ENCODE data around the gene IRF9. TPM values are rescaled to one million over a fixed set of nuclear protein-coding genes. Genes with fewer than 3 reads are reported as not detected.

Gene IRF9
- total and polyA plus RNA-seq, 7 donors = 46.2 to 115 (median 55.6) TPM

DNA sequence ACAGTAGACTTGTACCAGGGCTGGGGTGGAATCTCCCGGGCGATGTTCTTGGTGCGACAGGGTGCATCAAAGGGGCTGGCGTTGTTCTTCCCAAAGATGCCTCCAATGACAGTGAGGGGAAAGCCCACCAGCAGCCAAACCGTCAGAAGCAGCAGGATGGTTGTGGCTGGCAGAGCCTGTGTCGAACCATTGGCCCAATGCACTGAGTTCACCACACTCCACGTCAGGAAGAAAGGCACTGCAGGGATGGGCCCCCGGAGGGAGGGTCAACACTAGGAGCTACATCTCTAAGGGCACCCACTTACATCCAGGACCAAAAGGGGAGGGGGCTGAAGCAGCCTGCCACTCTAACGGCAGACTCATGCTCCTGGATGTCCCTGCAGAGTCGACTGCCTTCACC lies 29.4 kb downstream of the IRF9 start:
- no peak for TF ChIP-seq EP300 (IDR thresholded peaks at IDR 0.05)
- no peak for TF ChIP-seq POLR2A (IDR thresholded peaks at IDR 0.05)
- TF ChIP-seq, protein P1, sequence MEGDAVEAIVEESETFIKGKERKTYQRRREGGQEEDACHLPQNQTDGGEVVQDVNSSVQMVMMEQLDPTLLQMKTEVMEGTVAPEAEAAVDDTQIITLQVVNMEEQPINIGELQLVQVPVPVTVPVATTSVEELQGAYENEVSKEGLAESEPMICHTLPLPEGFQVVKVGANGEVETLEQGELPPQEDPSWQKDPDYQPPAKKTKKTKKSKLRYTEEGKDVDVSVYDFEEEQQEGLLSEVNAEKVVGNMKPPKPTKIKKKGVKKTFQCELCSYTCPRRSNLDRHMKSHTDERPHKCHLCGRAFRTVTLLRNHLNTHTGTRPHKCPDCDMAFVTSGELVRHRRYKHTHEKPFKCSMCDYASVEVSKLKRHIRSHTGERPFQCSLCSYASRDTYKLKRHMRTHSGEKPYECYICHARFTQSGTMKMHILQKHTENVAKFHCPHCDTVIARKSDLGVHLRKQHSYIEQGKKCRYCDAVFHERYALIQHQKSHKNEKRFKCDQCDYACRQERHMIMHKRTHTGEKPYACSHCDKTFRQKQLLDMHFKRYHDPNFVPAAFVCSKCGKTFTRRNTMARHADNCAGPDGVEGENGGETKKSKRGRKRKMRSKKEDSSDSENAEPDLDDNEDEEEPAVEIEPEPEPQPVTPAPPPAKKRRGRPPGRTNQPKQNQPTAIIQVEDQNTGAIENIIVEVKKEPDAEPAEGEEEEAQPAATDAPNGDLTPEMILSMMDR (IDR thresholded peaks at IDR 0.05) = no peak
- no peak for TF ChIP-seq POLR2AphosphoS5 (IDR thresholded peaks at IDR 0.05)
- DNase-seq = no peak
- H3K4me1 ChIP-seq = peaks cover 0 to 34% (median 29%) of the 10 kb centered on the region in 4 donors
- H3K36me3 ChIP-seq = peaks cover 0 to 46% (median 28%) of the 10 kb centered on the region in 4 donors
- no peaks in the 10 kb centered on the region for H3K9me3 ChIP-seq
- H3K27me3 ChIP-seq = no peaks in the 10 kb centered on the region
- intact Hi-C loops (cut with DNase I) = no loop called here
- H3K4me3 ChIP-seq = no peak overlapping the region
- H3K27ac ChIP-seq = no peak overlapping the region
- WGBS, 2 donors = 93 to 96% methylated on average over 10 of the region's 10 CpGs

GRCh38 chr14:24192933-24193332 lies 31.9 kb downstream of the IRF9 start:
- Histone ChIP-seq H3K4me3 (no peak overlapping the region), H3K27me3 (no peaks in the 10 kb centered on the region), H3K27ac (no peak overlapping the region), H3K36me3 (peaks cover 0 to 32% (median 16%) of the 10 kb centered on the region in 4 donors), H3K4me1 (peaks cover 0 to 41% (median 35%) of the 10 kb centered on the region in 4 donors), H3K9me3 (no peaks in the 10 kb centered on the region)
- 95 to 97% methylated on average over 15 of the region's 15 CpGs for WGBS, 2 donors
- DNase-seq = no peak
- TF ChIP-seq EP300 (IDR thresholded peaks at IDR 0.05) = no peak
- no peak for TF ChIP-seq POLR2A (IDR thresholded peaks at IDR 0.05)
- TF ChIP-seq, protein P1 (IDR thresholded peaks at IDR 0.05) = no peak
- TF ChIP-seq POLR2AphosphoS5 (IDR thresholded peaks at IDR 0.05) = no peak
- intact Hi-C loops (cut with DNase I) = no loop called here

DNA sequence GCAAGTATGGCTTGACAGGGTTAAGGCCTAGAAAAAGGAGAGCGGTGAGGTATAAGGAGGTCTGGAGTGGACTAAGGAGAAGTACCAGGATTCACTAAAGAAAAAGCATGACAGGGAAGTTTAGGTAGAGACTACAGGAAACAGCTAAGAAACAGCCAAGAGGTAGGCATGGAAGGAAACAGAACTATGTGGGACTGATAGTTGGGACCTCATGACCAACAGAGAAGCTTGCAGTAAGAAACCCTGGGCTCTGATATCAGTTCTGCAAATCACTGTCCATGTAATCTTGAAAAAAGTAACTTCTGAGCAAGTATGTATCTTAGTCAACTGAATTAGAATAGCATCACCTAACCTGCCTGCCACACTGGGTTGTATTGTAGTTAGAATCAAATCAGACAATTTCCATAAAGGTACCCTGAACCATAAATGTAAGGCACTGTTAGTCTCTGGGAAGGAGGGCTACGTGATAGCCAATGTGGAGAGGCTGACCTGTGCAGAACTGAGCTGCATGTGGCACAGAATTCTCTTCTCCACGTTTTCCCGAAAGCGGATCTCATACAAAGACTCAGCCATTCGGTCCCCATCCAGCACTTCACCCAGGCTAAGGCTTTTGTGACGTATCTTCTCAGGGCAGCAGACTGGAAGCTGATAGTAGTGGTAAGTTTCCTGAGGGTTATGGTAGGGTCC lies 33.3 kb downstream of the IRF9 start:
- 86 to 91% methylated on average over 7 of the region's 7 CpGs for WGBS, 2 donors
- H3K9me3 ChIP-seq = no peaks in the 10 kb centered on the region
- H3K36me3 ChIP-seq = peaks cover 0 to 32% (median 16%) of the 10 kb centered on the region in 4 donors
- intact Hi-C loops (cut with DNase I) = loop anchor here (2.0 kb wide), 1 partner anchor 18 kb away; the partner anchor contains the start of gene CHMP4A
- H3K4me1 ChIP-seq = peaks cover 0 to 31% (median 26%) of the 10 kb centered on the region in 4 donors
- peak overlapping the region; percentile 86 to 98 (median 96) for H3K27ac ChIP-seq
- H3K4me3 ChIP-seq = peak overlapping the region; percentile 66 to 91 (median 84)
- TF ChIP-seq POLR2A (IDR thresholded peaks at IDR 0.05) (no peak), POLR2AphosphoS5 (IDR thresholded peaks at IDR 0.05) (no peak), EP300 (IDR thresholded peaks at IDR 0.05) (no peak)
- TF ChIP-seq, protein P1 (IDR thresholded peaks at IDR 0.05) = no peak
- DNase-seq = no peak
- H3K27me3 ChIP-seq = no peaks in the 10 kb centered on the region

GRCh38 chr14:24194873-24195185 lies 33.8 kb downstream of the IRF9 start:
- intact Hi-C loops (cut with DNase I) = loop anchor here (2.0 kb wide), 1 partner anchor 18 kb away; the partner anchor contains the start of gene CHMP4A
- Histone ChIP-seq H3K4me1 (peaks cover 0 to 31% (median 26%) of the 10 kb centered on the region in 4 donors), H3K27ac (peak overlapping the region; percentile 86 to 98 (median 96)), H3K4me3 (peak overlapping the region; percentile 66 to 91 (median 84)), H3K9me3 (no peaks in the 10 kb centered on the region), H3K36me3 (peaks cover 0 to 31% (median 16%) of the 10 kb centered on the region in 4 donors), H3K27me3 (no peaks in the 10 kb centered on the region)
- 42 to 56% methylated on average over 8 of the region's 8 CpGs for WGBS, 2 donors
- no peak for TF ChIP-seq EP300 (IDR thresholded peaks at IDR 0.05)
- TF ChIP-seq POLR2A (IDR thresholded peaks at IDR 0.05) = no peak
- TF ChIP-seq POLR2AphosphoS5 (IDR thresholded peaks at IDR 0.05) = no peak
- TF ChIP-seq, protein P1 (IDR thresholded peaks at IDR 0.05) = no peak
- DNase-seq = no peak

Data from sigmoid colon (tissue), 7 donors.